Osteocyte (in vitro differentiated cells): ENCODE measurements around the gene ZHX3. TPM values are rescaled to one million over a fixed set of nuclear protein-coding genes. Genes with fewer than 3 reads are reported as not detected.

Source experiments
- DNase-seq: peaks from one replicate; pipeline ENCODE4 v3.0.0; 2021; ENCODE audit warnings: mixed read lengths; ENCODE audit not compliant: unreplicated experiment; ENCODE audit errors: extremely low spot score
- H3K27ac Mint-ChIP-seq: one replicate; pipeline ENCODE4 v1.8.0; 2021; ENCODE audit warnings: mild to moderate bottlenecking, mixed read lengths; ENCODE audit not compliant: unreplicated experiment
- H3K27me3 Mint-ChIP-seq: one replicate; pipeline ENCODE4 v1.8.0; 2021; ENCODE audit warnings: mixed read lengths; ENCODE audit not compliant: unreplicated experiment
- H3K36me3 Mint-ChIP-seq: one replicate; pipeline ENCODE4 v1.8.0; 2021; ENCODE audit warnings: mixed read lengths; ENCODE audit not compliant: unreplicated experiment
- H3K4me1 Mint-ChIP-seq: one replicate; pipeline ENCODE4 v1.8.0; 2021; ENCODE audit warnings: mixed read lengths; ENCODE audit not compliant: unreplicated experiment
- H3K4me3 Mint-ChIP-seq: one replicate; pipeline ENCODE4 v1.8.0; 2021; ENCODE audit warnings: mild to moderate bottlenecking, moderate library complexity, mixed read lengths; ENCODE audit not compliant: unreplicated experiment
- H3K9me3 Mint-ChIP-seq: one replicate; pipeline ENCODE4 v1.8.0; 2021; ENCODE audit warnings: mixed read lengths; ENCODE audit not compliant: unreplicated experiment
- total RNA-seq: library from RNA; stranded (reverse); gene quantifications from 2 replicates; pipeline ENCODE4 v1.2.1, GENCODE V29; 2021
- TF ChIP-seq, protein P1 (sequence below): fragments of 200-600 bp; sonication (generic); IDR thresholded peaks from 2 replicates; pipeline ENCODE4 v1.5.0; 2021; ENCODE audit warnings: antibody characterized with exemption, mild to moderate bottlenecking, moderate library complexity

Gene ZHX3
- total RNA-seq, 1 donor from 2014 or later: 44.5 TPM

GRCh38 chr20:41196653-41197225, 120.8 kb downstream of the ZHX3 start:
- Mint-ChIP-seq H3K4me3 (no peak overlapping the region), H3K4me1 (peaks cover 2% of the 10 kb centered on the region), H3K9me3 (peaks cover 24% of the 10 kb centered on the region), H3K27ac (no peak overlapping the region), H3K27me3 (no peaks in the 10 kb centered on the region), H3K36me3 (peaks cover 36% of the 10 kb centered on the region)
- DNase-seq: no peak
- TF ChIP-seq, protein P1, sequence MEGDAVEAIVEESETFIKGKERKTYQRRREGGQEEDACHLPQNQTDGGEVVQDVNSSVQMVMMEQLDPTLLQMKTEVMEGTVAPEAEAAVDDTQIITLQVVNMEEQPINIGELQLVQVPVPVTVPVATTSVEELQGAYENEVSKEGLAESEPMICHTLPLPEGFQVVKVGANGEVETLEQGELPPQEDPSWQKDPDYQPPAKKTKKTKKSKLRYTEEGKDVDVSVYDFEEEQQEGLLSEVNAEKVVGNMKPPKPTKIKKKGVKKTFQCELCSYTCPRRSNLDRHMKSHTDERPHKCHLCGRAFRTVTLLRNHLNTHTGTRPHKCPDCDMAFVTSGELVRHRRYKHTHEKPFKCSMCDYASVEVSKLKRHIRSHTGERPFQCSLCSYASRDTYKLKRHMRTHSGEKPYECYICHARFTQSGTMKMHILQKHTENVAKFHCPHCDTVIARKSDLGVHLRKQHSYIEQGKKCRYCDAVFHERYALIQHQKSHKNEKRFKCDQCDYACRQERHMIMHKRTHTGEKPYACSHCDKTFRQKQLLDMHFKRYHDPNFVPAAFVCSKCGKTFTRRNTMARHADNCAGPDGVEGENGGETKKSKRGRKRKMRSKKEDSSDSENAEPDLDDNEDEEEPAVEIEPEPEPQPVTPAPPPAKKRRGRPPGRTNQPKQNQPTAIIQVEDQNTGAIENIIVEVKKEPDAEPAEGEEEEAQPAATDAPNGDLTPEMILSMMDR: no peak

- no peak for DNase-seq
- Mint-ChIP-seq H3K36me3 (peaks cover 38% of the 10 kb centered on the region), H3K4me1 (no peaks in the 10 kb centered on the region), H3K4me3 (no peak overlapping the region), H3K27me3 (no peaks in the 10 kb centered on the region), H3K27ac (no peak overlapping the region), H3K9me3 (peaks cover 43% of the 10 kb centered on the region)
- TF ChIP-seq, protein P1: no peak
Observed at GRCh38 chr20:41192575-41192974, 125.0 kb downstream of the ZHX3 start.

- Mint-ChIP-seq H3K9me3 (peaks cover 42% of the 10 kb centered on the region), H3K4me1 (no peaks in the 10 kb centered on the region), H3K36me3 (peaks cover 37% of the 10 kb centered on the region), H3K27ac (no peak overlapping the region), H3K27me3 (no peaks in the 10 kb centered on the region), H3K4me3 (no peak overlapping the region)
- TF ChIP-seq, protein P1: no peak
- DNase-seq: no peak
Observed at GRCh38 chr20:41191562-41192500, 125.7 kb downstream of the ZHX3 start.

GRCh38 chr20:41187668-41188067, 129.9 kb downstream of the ZHX3 start:
- Mint-ChIP-seq H3K9me3 (peaks cover 35% of the 10 kb centered on the region), H3K4me1 (no peaks in the 10 kb centered on the region), H3K4me3 (no peak overlapping the region), H3K27me3 (no peaks in the 10 kb centered on the region), H3K27ac (no peak overlapping the region), H3K36me3 (peaks cover 27% of the 10 kb centered on the region)
- TF ChIP-seq, protein P1: no peak
- no peak for DNase-seq
